Measurements from ENCODE around the gene RNF224. TPM values are rescaled to one million over a fixed set of nuclear protein-coding genes. Genes with fewer than 3 reads are reported as not detected.

The RNF224 gene
- total and polyA plus RNA-seq, 12 donors, result 0.06 TPM; not detected in 11

DNA sequence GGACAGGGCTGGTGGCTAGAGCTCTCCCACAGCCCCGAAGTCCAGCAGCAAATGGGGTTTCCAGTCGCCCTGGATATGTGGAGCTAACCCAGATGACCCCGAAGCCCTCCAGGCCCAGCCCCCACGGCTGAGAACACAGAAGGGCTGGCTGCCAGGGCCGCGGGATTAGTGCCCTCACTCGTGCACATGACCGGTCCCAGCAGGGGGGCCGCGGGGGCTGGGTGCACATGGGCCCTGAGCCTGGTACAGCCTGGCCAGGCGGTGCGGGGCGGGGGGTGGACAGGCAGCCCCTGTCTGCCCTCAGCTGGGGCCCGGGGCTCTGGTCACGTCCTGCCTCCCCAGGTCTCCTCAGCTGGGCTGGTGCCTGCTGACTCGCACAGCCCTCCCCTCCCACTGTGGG lies 32.9 kb upstream of the RNF224 start:
- Histone ChIP-seq H3K4me3 (no peak overlapping the region), H3K4me1 (replicated peaks in 1 of 2) (peaks cover 8 to 31% of the 10 kb centered on the region in 2 donors), H3K9me3 (replicated peaks in 1 of 3) (no peaks in the 10 kb centered on the region), H3K36me3 (replicated peaks in 1 of 2) (peaks cover 0 to 24% of the 10 kb centered on the region in 2 donors), H3K27ac (no peak overlapping the region), H3K27me3 (no peaks in the 10 kb centered on the region)
- intact Hi-C loops (cut with DNase I), result no loop called here
- peak in 2 of 7 donors; percentile 21 to 68 for DNase-seq
- TF ChIP-seq, protein P1, sequence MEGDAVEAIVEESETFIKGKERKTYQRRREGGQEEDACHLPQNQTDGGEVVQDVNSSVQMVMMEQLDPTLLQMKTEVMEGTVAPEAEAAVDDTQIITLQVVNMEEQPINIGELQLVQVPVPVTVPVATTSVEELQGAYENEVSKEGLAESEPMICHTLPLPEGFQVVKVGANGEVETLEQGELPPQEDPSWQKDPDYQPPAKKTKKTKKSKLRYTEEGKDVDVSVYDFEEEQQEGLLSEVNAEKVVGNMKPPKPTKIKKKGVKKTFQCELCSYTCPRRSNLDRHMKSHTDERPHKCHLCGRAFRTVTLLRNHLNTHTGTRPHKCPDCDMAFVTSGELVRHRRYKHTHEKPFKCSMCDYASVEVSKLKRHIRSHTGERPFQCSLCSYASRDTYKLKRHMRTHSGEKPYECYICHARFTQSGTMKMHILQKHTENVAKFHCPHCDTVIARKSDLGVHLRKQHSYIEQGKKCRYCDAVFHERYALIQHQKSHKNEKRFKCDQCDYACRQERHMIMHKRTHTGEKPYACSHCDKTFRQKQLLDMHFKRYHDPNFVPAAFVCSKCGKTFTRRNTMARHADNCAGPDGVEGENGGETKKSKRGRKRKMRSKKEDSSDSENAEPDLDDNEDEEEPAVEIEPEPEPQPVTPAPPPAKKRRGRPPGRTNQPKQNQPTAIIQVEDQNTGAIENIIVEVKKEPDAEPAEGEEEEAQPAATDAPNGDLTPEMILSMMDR (IDR thresholded peaks at IDR 0.05), result no peak
- TF ChIP-seq POLR2A (IDR thresholded peaks at IDR 0.05), result no peak
- WGBS, 4 donors, result 45 to 63% (median 58%) methylated on average over 2 to 16 of the region's 16 CpGs

DNA sequence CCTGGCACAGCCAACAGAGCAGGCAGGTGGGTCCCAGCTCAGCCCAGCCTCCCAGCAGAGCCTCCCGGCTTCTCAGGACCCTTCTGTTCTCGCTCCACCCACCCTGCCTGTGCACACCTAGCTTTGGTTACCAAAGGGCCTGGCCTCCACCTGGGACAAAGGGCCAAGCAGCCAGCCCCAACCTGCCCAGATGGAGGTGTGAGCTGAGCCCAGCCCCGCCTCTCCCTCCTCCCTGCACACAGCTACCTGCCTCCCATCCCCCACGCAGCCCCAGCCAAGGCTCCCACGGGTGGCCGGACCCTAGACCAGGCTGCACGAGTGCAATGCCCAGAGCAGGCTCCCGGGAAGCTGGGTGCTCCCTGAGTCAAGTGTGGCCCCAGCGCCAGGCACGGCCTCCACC lies 32.4 kb upstream of the RNF224 start:
- no peak overlapping the region for H3K27ac ChIP-seq
- intact Hi-C loops (cut with DNase I), result no loop called here

DNA sequence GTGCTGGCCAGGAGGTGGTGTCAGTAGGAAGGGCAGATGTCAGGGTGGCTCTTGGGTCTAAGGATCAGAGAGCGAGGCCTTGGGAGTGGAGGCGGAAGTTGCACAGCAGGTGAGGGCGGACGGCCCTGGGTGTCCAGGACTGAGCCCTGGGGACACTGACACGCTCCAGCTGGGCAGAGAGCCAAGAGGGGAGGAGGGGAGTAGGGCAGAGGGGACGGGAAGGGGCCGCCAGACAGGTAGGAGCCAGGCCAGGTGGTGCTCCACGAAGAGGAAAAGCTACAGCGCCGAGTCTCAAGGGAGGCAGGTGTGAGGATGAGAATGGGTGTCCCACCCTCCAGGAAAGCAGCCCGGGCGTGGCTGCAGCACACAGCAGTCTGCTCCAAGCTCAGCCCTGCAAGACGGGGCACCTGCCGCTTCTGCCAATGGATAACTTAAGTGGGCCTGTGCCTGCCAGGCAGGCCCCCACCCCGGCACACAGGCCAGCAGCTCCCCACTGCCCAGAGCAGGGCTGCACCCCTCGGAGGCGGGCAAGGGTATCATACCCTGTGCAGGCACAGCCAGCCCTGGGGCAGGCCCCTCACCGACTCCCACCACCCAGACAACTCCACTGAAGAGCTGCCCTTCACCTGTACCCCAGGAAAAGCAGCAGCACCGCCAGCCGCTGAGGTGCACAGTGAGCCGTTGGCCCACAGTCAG lies 31.6 kb upstream of the RNF224 start:
- DNase-seq, result no peak
- Histone ChIP-seq H3K36me3 (replicated peaks in 1 of 2) (peaks cover 0 to 14% of the 10 kb centered on the region in 2 donors), H3K27me3 (no peaks in the 10 kb centered on the region), H3K4me1 (replicated peaks in 1 of 2) (peaks cover 0 to 24% of the 10 kb centered on the region in 2 donors), H3K4me3 (no peak overlapping the region), H3K27ac (no peak overlapping the region), H3K9me3 (replicated peaks in 1 of 3) (no peaks in the 10 kb centered on the region)
- WGBS, 4 donors, result 83 to 88% (median 87%) methylated on average over 13 to 21 of the region's 21 CpGs
- TF ChIP-seq, protein P1 (IDR thresholded peaks at IDR 0.05), result no peak
- TF ChIP-seq POLR2A (IDR thresholded peaks at IDR 0.05), result no peak
- intact Hi-C loops (cut with DNase I), result no loop called here

More for the DNA sequence above, 32.4 kb upstream of the RNF224 start:
- Histone ChIP-seq H3K36me3 (replicated peaks in 1 of 2) (peaks cover 0 to 22% of the 10 kb centered on the region in 2 donors), H3K4me1 (replicated peaks in 1 of 2) (peaks cover 3 to 29% of the 10 kb centered on the region in 2 donors), H3K27me3 (no peaks in the 10 kb centered on the region), H3K4me3 (no peak overlapping the region), H3K9me3 (replicated peaks in 1 of 3) (no peaks in the 10 kb centered on the region)
- TF ChIP-seq POLR2A (IDR thresholded peaks at IDR 0.05), result no peak
- TF ChIP-seq, protein P1 (IDR thresholded peaks at IDR 0.05), result no peak
- WGBS, 4 donors, result 80 to 89% (median 80%) methylated on average over 3 to 10 of the region's 10 CpGs; no CpG with 5 or more reads in 1 of the 4 donors
- DNase-seq, result no peak

DNA sequence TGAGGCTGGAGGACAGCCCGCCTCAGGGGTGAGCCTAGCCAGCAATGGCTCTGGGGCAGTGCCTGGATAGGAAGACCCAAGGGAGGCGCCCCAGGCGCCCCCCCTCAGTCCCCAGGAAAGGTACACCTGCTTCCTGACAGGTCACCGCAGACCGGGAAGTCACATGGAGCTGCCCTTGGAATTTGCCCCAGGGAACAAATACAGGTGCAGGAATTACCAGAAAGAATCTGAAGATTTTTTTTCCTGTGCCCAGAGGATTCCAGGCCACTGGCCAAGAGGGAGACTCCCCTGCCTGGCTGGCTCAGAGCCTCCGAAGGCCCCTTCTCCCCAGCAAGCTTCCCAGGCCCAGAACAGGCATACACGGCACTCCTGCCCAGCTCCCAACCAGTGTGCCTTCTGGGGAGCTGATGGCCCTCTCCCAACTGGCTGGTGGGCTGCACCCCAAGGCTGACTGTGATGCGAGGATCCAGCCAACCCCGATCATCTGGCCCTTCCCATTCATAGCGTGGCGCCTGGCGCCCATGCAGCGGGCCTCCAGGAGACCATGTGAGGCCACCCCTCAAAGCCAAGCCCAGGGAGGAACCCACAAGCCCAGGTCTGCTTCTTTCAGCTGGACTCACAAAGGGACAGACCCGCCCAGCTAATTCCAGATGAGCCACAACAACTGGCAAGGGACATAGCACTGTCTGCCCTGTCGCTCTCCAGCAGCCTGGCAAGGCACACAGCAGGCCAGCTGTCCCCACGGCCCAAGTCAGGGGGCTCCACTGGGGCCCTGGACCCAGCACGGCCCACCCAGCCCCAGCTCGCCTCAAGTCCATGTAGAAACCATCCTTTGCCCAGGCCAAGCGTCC lies 29.0 kb upstream of the RNF224 start:
- Histone ChIP-seq H3K27me3 (no peaks in the 10 kb centered on the region), H3K36me3 (replicated peaks in 1 of 2) (no peaks in the 10 kb centered on the region), H3K4me1 (replicated peaks in 1 of 2) (peaks cover 6 to 40% of the 10 kb centered on the region in 2 donors), H3K9me3 (replicated peaks in 1 of 3) (no peaks in the 10 kb centered on the region), H3K27ac (no peak overlapping the region), H3K4me3 (no peak overlapping the region)
- WGBS, 4 donors, result 79 to 90% (median 81%) methylated on average over 6 to 19 of the region's 19 CpGs
- intact Hi-C loops (cut with DNase I), result no loop called here
- TF ChIP-seq, protein P1 (IDR thresholded peaks at IDR 0.05), result no peak
- no peak for TF ChIP-seq POLR2A (IDR thresholded peaks at IDR 0.05)
- no peak for DNase-seq

Data from adrenal gland (tissue), 12 donors.